Activated CD8-positive, alpha-beta T cell treated with anti-CD3 and anti-CD28 coated beads for 36 hours (primary cell): ENCODE measurements around the gene SLC6A13. TPM values are rescaled to one million over a fixed set of nuclear protein-coding genes. Genes with fewer than 3 reads are reported as not detected.

Source experiments
- ATAC-seq: fragments of 200-7000 bp; cut with Tn5 transposase; one replicate; pipeline ENCODE4 v1.10.0; 2021; ENCODE audit warnings: mild to moderate bottlenecking, moderate library complexity
- CTCF ChIA-PET: fragments of 350-600 bp; sonication (Branson Sonifier 250); formaldehyde crosslinking; loops from one replicate; lab custom pipeline; 2021; ENCODE audit warnings: antibody characterized with exemption; lab: Charles Lee
- POLR2A ChIA-PET: fragments of 350-600 bp; sonication (Branson Sonifier 250); formaldehyde crosslinking; loops from one replicate; lab custom pipeline; 2021; ENCODE audit warnings: antibody characterized with exemption; lab: Charles Lee
- DNase-seq: peaks from one replicate; pipeline ENCODE4 v3.0.0-alpha.2; 2020
- H3K27ac Mint-ChIP-seq: one replicate; pipeline ENCODE4 v1.8.0; 2021; ENCODE audit warnings: mild to moderate bottlenecking, mixed read lengths
- H3K27me3 Mint-ChIP-seq: one replicate; pipeline ENCODE4 v1.8.0; 2021; ENCODE audit warnings: mixed read lengths
- H3K36me3 Mint-ChIP-seq: one replicate; pipeline ENCODE4 v1.8.0; 2021; ENCODE audit warnings: low read depth, mixed read lengths
- H3K4me1 Mint-ChIP-seq: one replicate; pipeline ENCODE4 v1.8.0; 2021; ENCODE audit warnings: low read depth, mixed read lengths
- H3K4me3 Mint-ChIP-seq: one replicate; pipeline ENCODE4 v1.8.0; 2021; ENCODE audit warnings: mild to moderate bottlenecking, moderate library complexity, mixed read lengths
- H3K9me3 Mint-ChIP-seq: one replicate; pipeline ENCODE4 v1.8.0; 2021; ENCODE audit warnings: mixed read lengths
- intact Hi-C: fragments of 100-400 bp; cut with micrococcal nuclease; formaldehyde crosslinking; loops from one replicate; pipeline ENCODE4 v1.10.0; 2022
- total RNA-seq, 2 experiments: library from RNA; stranded (reverse); gene quantifications; one replicate each; pipeline ENCODE4 v1.2.3, GENCODE V29; 2021
- TF ChIP-seq, protein P1 (sequence below): fragments of 200-600 bp; IDR thresholded peaks from one replicate; pipeline ENCODE4 v1.8.0; 2022; ENCODE audit warnings: antibody characterized with exemption, mild to moderate bottlenecking

The SLC6A13 gene
- total RNA-seq, 2 experiments from 2014 or later = not detected

DNA sequence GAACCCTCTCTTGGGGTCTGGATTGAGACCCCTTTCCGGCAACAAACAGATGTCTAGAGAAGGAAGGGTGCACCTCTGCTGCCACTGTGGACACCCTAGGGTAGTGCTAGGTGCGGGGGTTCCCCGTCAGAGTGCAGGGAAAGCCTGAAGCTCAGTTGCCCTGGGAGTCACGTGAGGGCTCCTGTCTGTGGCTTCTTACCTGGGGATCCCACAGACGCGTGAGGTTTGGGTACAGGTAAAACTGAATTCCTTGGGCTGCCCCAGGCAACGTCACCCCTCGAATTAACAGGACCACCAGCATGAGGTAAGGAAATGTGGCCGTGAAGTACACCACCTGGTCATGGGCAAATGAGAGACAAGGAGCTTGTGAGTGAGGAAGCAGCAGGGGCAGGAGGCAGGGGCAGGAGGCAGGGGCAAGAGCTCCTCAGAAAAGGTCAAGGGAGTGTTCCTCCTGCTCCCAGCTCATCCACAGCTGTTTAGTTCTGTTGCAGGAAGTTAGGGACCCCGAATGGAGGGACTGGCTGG, 27.7 kb downstream of the SLC6A13 start:
- intact Hi-C loops = no loop called here
- Mint-ChIP-seq H3K9me3 (peaks cover 12% of the 10 kb centered on the region), H3K4me3 (no peak overlapping the region), H3K27me3 (peaks cover 2% of the 10 kb centered on the region), H3K36me3 (no peaks in the 10 kb centered on the region), H3K27ac (no peak overlapping the region), H3K4me1 (no peaks in the 10 kb centered on the region)
- DNase-seq = no peak
- ATAC-seq = no peak
- CTCF ChIA-PET = no interaction called here
- TF ChIP-seq, protein P1, sequence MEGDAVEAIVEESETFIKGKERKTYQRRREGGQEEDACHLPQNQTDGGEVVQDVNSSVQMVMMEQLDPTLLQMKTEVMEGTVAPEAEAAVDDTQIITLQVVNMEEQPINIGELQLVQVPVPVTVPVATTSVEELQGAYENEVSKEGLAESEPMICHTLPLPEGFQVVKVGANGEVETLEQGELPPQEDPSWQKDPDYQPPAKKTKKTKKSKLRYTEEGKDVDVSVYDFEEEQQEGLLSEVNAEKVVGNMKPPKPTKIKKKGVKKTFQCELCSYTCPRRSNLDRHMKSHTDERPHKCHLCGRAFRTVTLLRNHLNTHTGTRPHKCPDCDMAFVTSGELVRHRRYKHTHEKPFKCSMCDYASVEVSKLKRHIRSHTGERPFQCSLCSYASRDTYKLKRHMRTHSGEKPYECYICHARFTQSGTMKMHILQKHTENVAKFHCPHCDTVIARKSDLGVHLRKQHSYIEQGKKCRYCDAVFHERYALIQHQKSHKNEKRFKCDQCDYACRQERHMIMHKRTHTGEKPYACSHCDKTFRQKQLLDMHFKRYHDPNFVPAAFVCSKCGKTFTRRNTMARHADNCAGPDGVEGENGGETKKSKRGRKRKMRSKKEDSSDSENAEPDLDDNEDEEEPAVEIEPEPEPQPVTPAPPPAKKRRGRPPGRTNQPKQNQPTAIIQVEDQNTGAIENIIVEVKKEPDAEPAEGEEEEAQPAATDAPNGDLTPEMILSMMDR = no peak
- POLR2A ChIA-PET = no interaction called here

DNA sequence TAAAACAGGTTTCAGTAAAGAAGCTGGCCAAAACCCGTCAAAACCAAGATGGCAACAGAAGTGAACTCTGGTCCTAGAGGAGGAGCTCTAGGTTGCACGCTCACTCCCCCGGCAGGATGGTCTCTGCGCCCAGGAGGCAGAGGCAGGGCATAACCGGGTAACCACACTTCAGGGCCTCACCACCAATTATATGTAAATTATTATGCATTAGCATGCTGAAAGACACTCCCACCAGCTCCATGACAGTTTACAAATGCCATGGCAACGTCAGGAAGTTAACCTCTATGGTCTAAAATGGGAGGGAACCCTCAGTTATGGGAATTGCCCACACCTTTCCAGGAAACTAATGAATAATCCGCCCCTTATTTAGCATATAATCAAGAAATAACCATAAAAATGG, 28.6 kb downstream of the SLC6A13 start:
- intact Hi-C loops = no loop called here

DNA sequence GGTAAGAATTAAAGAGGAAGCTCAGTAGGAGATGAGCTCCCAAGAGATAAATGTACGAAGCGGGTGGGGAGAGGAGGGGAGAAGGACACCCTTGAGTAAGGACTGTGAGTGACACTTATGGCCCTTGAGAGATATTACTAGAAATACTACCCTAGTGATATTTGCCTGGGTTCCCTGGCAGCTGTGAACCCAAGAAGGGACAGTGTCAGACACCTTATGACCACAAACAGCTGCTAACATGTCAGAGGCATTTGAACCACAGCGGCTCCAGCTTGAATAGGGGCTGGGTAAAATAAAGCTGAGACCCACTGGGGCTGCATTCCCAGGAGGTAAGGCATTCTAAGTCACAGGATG, 29.0 kb downstream of the SLC6A13 start:
- ChIA-PET POLR2A (interaction anchor here (0.6 kb wide), 1 partner anchor 108 kb away, joined by 5 read pairs; no protein-coding TSS in a partner anchor), CTCF (interaction anchor here (3.0 kb wide), 1 partner anchor 14 kb away, joined by 14 read pairs; no protein-coding TSS in a partner anchor)
- no peak overlapping the region for H3K27ac Mint-ChIP-seq
- no peaks in the 10 kb centered on the region for H3K4me1 Mint-ChIP-seq
- TF ChIP-seq, protein P1 = no peak
- intact Hi-C loops = no loop called here
- H3K36me3 Mint-ChIP-seq = no peaks in the 10 kb centered on the region
- no peak overlapping the region for H3K4me3 Mint-ChIP-seq
- ATAC-seq (no peak), DNase-seq (no peak)
- H3K9me3 Mint-ChIP-seq = peaks cover 12% of the 10 kb centered on the region
- H3K27me3 Mint-ChIP-seq = peaks cover under 1% of the 10 kb centered on the region

More for the DNA sequence above, 28.6 kb downstream of the SLC6A13 start:
- TF ChIP-seq, protein P1 = no peak
- CTCF ChIA-PET = interaction anchor here (3.0 kb wide), 1 partner anchor 14 kb away, joined by 14 read pairs; no protein-coding TSS in a partner anchor
- no peaks in the 10 kb centered on the region for H3K27me3 Mint-ChIP-seq
- DNase-seq = no peak
- H3K36me3 Mint-ChIP-seq = no peaks in the 10 kb centered on the region
- POLR2A ChIA-PET = no interaction called here
- H3K4me1 Mint-ChIP-seq = no peaks in the 10 kb centered on the region
- peaks cover 12% of the 10 kb centered on the region for H3K9me3 Mint-ChIP-seq
- H3K4me3 Mint-ChIP-seq = no peak overlapping the region
- H3K27ac Mint-ChIP-seq = no peak overlapping the region
- ATAC-seq = no peak

DNA sequence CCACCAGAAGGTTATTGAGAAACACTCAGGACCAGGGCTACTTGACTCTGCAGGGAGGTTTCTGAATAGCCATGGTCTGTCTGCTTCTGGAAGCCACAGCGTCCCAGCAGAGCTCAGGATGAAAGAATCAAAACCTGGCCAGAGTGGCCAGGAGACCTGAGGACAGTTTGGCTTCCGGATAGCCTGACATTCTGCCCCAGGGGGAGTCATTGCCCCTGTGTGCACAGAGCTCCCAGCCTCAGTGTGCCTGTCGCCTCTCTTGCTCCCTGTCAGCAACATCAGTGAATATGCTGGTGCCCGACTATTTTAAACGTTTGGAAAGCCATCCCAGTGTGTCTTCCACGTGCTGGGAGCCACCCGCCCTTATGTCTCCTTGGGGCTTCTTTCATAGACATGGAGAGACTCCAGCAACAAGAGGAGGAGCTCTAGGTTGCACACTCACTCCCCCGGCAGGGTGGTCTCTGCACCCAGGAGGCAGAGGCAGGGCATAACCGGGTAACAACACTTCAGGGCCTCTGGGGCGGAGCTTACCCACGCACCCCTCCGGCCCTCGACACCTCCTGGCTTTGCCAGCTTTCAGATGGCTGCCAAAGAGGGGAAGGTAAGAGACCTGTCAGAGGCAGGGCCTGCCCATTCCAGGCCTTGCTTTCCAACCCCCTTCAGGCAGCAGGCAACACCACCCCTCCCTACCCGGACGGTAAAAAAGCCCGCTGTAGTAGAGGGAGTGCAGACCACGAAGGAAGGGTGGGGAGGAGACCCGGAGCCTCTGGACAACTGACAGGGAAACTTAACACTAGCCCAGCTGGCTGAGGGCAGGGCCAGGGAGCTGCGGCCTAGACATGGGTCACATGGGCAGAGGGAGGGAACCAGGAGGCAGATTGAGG, 29.7 kb downstream of the SLC6A13 start:
- H3K4me1 Mint-ChIP-seq = no peaks in the 10 kb centered on the region
- peaks cover 2% of the 10 kb centered on the region for H3K27me3 Mint-ChIP-seq
- no peaks in the 10 kb centered on the region for H3K36me3 Mint-ChIP-seq
- DNase-seq (no peak), ATAC-seq (no peak)
- H3K9me3 Mint-ChIP-seq = peaks cover 12% of the 10 kb centered on the region
- ChIA-PET POLR2A (interaction anchor here (0.6 kb wide), 1 partner anchor 109 kb away, joined by 5 read pairs; no protein-coding TSS in a partner anchor), CTCF (interaction anchor here (3.0 kb wide), 1 partner anchor 13 kb away, joined by 14 read pairs; no protein-coding TSS in a partner anchor)
- TF ChIP-seq, protein P1 = no peak
- no peak overlapping the region for H3K4me3 Mint-ChIP-seq
- intact Hi-C loops = no loop called here
- H3K27ac Mint-ChIP-seq = no peak overlapping the region
